ENCODE measurements around the gene ENDOV.

The ENDOV gene

DNA sequence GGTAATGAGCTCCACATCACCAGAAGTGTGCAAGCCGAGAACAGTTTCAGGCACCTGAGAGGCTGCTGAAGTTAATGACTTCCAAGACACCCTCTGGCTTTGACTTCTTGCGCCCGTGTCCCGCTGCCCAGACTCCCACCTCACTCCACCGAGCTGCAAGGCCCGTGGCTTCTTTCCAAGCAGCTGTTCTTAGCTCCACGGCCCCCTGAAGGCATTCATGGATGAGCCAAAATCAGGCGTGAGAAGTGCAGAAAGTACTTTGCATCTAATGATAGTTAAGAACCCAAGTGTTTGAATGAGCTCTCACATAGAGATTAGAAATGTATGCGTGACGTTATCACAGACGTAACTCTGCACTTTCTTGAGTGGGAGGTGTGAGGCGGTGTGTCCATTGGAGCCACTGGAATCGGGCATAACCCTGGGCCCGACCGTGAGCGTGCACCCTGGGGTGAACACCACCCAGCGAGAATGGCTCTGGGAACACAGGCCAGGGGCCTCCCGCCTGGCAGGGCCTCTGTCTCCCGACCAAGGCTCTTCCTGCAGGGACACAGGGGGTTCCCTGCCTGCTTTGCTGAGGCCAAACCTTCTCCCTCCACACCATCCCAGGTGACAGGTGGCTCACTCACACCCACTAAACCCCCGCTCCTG, 50.5 kb downstream of the ENDOV start:
- DNase-seq (ENCODE audit: low read depth in 3 of 3, low spot score in 1 of 3) = no peak

DNA sequence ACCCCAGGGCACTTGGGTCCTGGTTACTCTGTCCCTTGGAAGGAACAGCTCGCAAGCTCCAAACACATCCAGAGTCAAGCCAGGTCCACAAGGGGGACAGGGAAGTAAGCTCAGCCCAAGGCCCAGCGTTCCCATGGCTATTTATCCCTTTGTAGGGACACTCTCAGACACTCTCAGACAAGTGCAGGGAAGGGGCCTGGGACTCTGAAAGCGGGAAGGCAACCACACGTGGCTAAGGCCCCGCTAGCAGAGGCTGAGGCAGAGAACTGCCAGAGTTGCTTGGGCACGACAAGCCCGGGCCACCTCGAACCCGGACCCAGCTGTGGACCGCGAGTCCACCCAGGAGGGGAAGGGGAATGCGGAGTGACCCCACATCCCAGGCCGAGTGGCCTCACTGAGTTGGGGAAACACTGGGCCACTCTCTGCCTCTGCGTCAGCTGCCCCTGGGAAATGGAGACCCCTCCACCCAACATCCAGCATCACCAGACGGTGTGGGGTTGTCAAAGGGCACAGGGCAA, 51.3 kb downstream of the ENDOV start:
- no peak for DNase-seq (ENCODE audit: low read depth in 3 of 3, low spot score in 1 of 3)

DNA sequence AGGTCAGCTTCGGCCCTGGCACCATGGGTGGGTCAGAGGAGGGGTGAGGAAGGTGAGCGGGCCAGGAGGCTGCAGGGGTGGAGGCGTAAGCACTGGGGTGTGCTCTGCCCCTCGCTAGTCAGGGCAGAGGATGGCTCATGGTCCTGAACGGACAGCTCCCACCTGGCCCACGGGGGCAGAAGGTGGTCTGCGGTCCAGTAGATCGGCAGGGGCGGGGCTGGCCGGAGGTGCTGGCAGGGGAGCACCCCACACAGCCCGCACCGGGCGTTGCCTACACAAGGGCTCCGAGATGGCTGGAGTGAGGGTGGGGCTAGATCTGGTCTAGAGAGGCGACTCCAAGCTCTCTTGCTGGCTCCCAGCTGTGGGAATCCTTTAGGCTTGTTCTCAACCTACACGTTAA, 53.3 kb downstream of the ENDOV start:
- no peak for DNase-seq (ENCODE audit: low read depth in 3 of 3, low spot score in 1 of 3)

DNA sequence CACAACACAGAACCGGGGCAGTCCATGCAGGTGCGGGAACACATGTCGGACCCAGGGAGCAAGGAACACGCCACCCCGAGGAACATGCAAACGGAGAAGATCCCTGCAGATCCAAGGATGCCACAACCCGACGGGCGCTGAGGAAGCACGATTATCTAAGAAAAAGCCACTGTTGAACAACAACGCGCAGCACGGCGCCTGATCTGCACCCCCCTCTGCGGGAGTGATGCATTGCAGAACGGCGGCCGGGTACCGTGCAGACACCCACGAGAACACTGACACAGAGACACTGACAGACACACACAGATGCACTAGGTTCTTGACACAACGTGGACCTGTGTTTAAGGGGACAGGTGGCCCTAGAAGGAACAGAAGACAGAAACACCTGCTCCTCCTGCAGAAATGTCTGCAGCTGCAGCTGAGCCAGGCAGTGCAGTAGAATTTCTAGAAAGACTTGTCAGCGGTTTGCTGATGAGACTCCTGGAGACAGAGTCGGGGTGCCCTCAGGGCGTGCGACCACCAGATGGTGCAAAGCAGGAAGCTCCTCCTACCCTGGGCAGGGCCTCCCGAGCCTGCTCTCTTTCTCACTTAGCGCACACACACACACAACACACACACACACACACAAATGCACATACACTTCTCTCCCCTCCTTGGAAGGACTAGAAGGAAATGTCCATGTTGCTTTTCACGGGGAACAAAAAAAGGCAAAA, 54.0 kb downstream of the ENDOV start:
- no peak for DNase-seq (ENCODE audit: low read depth in 3 of 3, low spot score in 1 of 3)

DNA sequence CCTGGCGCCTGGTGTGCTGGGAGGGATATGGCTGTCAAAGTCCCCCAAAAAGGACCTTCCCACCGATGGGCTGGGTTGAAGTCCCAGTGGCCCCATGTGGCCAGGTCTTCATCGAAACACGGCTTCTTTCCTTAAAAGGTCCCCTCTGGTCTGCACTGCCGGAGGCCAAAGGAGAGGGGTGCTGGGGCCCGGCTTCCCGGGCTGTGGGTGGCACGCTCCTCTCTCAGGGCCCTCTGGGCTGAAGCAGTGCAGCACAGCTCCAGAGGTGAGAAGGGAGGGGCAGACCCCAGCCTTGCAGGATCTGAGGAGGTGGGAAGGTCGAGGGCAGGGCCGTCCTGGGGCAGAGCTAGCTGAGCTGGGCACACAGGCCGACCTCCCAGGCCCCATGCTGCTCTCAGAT, 54.7 kb downstream of the ENDOV start:
- DNase-seq (ENCODE audit: low read depth in 3 of 3, low spot score in 1 of 3) = no peak

DNA sequence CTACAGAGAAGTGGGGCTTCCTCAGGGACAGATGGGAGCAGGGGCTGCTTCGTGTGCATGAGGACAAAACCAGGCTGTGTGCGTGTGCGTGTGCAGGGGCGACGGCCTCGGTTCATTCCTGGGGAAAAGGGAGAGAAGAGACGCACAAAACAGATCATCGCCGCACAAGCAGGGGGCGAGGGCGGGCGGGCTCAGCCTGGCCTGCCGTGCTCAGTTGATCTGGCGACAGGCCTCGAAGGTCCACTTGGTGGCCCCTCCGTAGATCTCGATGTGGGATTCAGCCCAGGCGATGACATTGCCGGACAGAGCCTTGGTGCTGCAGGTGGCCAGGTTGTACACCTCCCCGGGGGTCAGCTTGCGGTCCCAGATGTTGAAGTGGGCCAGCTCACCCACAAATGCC, 55.6 kb downstream of the ENDOV start:
- DNase-seq (ENCODE audit: low read depth in 3 of 3, low spot score in 1 of 3) = no peak

DNA sequence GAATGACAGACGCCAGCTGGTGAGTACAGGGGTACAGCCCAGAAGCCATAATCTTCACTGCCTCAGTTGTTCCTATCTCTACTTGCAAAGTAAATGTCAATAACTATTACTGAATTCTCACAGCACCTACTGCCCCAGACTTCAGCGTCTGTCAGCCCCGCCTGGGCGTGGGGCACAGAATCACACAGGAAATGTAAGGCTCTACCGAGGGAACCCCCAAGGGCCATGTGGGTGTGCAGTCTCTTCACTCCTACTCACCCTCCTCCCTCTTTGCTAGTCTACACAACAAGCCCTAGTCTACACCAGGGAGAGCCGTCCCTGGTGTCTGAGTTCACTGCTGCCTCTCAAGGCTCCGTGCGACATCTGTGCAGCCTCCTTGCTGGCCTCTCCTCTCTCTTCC, 57.0 kb downstream of the ENDOV start:
- DNase-seq (ENCODE audit: low read depth in 3 of 3, low spot score in 1 of 3) = no peak

DNA sequence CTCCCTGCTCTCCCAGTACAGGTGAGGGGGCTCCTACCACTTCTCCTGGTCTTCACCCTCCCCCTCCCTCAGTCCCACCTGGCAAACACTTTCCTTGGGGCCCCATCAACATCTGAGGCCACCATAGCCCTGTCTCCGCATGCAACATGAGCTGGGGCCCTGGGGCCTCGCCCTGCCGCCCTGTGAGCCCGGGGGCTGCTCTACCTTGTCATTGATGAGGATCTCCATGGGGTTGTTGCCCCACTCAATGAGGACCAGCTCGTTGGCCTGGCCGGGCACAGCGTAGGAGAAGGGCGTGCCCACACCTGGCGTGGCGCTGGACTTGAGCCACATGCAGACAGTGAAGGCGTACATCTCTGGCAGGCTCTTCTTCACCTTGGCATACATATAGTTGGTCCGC, 58.0 kb downstream of the ENDOV start:
- DNase-seq (ENCODE audit: low read depth in 3 of 3, low spot score in 1 of 3) = no peak

DNA sequence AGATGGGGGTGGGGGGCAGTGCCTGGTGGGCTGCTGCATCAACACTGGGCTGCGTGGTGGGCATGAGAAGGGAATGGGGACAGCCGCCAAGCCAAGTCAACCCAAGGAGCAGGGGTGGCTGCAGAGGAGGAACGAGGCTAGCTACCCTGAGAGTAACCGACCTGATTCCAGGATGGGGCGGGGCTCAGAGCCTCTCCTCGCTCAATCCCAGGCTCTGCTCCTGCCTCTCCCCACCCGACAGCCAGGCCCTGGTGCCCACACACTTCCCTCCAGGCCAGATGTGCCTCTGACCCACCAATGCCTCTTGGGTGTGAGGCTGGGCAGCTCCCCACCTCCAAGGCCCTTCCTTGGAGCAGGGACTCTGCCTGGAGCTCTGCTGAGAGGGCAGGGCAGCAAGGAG, 58.7 kb downstream of the ENDOV start:
- no peak for DNase-seq (ENCODE audit: low read depth in 3 of 3, low spot score in 1 of 3)

DNA sequence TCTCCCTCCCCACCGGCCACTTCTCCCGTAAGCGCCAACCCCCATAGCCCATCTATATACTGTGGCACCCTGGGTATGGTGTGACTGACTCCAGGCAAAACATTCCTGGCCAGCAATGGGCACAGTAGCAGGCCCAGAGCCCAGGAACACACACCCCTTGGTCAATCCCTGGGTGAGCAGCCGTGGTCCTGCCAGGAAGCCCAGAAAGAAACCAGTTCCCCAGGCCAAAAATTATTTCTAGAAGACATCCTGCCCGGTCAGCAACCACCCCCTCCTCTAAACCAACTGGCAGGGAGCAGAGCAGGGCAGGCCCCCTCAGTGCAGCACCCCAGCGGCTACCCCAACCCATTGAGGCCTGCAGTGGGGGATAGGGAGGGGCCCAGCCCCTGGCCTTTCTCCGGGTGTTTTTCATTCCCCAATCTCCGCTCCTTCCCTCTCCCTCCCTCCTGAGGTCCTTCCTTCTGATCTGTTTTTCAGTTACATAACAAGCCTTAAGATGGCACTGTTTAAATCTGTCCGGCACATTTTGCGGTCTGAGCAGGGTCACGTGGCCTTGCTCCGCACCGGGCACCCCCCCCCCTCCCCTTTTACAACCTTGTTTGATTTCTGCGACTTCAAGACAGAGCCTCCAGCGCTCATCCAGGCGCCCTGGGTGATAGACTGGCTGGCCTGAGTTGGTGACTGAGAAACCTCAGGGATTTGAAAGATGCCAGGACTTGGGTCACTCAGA, 59.4 kb downstream of the ENDOV start:
- no peak for DNase-seq (ENCODE audit: low read depth in 3 of 3, low spot score in 1 of 3)

DNA sequence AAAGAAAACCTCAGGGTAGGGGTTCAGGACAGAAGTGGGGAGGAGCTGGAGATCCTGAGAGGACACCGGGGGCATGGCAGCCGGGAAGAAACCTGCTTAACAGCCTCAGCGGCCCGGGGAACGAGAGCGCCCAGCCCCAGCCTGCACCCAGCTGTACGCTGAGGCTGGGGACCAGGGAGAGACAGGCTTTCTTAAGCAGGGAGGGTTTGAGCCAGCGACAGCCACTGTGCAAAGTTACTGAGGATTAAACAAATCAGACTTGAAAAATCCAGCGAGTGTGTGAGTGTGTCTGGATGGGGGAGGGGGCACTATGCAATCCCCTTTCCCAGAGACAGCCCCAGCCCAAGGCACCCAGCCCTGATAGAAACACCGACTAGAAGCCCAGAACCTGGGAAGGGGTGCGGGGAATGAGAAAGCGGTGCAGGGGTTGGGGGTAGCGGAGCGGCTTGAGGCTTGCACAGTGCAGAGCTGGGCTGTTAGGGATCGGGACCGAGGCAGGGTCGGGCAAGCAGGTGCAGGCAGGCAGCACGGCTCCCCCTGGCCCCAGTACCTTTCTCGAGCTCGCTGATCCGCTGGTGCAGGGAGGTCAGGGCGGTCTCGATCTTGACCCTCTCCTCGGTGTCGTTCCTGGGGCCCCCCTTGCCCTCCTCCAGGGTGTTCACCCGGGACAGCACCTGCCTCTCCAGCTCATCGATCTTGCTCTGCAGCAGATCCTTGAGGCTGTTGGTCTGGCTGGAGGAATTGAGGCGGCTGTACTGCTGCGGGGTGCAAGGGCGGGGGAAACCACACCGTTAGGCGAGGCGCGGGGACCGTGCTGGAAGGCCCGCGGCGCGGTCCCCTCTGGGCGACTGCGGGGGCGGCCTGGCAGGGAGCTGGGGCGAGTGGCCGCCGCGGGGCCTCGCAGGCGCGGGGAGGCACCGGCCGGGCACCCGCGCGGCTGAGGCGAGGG, 60.3 kb downstream of the ENDOV start:
- no peak for DNase-seq (ENCODE audit: low read depth in 3 of 3, low spot score in 1 of 3)

DNA sequence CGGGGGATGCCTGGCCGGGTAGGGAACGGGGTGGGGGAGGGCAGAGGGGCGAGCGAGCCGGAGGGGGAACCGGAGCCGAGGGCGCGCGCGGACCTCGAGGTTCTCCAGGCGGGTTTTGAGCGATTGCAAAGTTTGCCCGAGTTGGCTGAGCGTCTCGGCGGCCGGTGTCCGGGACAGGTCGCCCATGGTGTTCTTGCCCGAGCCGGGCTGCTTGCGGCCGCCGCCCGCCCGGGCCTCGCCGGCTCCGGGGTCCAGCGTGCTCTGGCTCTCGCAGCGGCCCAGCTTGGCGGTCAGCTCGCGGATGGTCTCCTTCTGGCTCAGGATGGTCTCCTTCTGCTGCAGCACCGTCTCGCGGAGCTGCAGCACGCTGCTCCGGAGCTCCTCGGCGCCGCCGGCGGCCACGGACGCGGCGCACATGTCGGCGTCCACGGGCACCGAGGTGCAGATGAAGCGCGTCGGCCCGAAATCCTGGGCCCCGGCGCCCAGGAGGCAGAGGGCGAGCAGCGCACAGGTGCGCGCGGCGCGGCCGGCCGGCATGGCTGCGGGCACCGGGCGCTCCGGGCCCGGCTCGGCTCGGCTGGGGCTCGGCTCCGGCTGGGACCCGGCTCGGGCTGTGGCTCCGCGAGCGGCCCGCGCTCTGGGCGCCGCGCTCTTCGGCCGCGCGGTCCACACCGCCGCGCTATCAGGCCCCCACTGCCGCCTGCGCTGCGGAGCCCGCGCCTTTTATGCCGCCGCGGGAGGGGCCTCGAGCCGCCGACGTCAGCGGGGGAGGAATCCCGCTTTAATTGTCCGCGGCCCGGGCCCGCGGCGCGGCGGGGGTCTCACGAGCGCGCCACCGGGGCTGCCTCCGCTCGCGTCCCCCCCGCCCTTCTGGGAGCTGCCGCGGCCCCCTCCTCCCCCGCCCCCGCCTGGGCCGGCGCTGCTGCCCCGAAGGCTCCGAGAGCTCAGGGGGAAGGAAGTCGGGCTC, 61.2 kb downstream of the ENDOV start, which contains the start of gene NPTX1:
Gene NPTX1, minus strand, starts transcription at position 698 of the 967 bp plus-strand sequence. Its CDS starts 161 bp downstream, at position 537.
- DNase-seq (ENCODE audit: low read depth in 3 of 3, low spot score in 1 of 3) = no peak

DNA sequence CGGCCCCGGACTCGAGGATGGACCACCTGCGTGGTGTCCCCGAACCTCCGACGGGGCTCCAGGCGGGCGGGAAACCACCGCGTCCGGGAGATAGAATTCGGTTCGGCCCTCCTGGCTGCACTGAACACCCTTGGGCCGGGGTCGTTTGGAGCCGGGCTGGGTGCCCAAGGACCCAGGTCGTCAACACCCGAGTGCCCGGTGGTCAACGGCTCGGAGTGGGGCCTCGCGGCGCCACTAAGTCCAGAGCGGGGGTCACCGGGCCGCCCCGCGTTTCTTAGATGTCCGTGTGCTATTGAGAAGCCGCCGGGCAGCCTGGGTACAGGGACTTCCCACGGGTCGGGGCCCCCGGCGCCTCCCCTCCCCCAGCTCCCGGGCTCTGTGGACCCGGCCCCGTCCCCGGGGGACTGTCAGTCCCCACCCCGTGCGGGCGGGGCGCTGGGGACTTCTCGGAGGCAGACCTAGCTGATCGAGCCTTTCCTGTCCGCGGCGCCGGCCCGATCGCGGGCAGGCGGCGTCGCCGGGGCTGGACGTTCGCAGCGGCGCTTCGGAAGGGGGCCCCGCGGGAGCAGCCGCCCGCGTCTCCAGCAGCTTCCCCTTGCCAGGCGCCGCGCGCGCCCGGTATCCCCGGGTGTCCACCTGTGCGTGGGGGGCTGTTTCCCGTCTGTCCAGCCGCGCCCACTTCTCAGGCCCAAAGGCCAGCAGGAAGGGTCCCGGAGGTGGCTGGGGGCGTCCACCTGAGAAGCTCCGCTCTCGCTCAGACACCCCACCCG, 62.1 kb downstream of the ENDOV start:
- DNase-seq (ENCODE audit: low read depth in 3 of 3, low spot score in 1 of 3) = no peak

DNA sequence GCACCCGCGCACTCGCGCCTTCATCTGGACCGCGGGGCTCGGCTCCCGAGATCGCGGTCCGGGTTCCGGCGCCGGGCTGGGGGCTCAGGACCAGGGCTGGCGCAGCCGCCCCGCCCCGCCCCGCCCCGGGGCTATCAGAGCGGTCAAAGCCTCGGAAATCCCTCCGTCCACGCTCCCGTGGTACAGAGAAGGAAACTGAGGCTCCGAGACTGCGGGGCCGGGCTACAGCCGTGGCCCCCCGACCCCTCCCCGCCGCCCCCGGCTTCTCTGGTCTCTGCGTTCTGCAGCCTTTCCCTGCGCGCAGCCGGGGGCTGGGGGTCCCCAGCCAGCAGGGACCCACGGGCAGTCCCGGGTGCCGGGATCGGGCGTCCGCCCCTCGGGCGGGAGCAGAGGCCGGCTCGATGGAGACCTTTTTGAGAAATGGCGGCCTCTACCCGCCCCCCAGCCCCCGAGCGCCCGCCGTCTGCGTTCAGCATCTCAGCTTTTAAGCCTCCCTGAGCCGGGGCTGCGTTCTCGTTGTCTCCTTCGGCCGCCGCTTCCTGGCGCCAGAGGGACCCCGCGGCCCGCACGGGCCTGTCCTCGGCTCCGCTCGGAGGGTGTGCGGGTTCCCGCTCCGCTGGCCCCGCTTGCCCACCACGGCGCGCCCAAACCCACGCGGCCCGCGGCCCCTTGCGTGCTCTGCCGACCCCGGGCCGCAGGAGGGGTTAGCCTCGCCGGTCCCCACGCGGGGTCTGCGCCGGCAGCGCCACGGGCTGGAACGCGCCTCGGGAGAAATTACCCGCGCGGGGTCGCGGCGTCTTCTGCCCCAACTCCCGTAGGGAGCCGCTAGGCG, 62.9 kb downstream of the ENDOV start:
- peak in 1 of 3 donors; percentile 29 for DNase-seq (ENCODE audit: low read depth in 3 of 3, low spot score in 1 of 3)

DNA sequence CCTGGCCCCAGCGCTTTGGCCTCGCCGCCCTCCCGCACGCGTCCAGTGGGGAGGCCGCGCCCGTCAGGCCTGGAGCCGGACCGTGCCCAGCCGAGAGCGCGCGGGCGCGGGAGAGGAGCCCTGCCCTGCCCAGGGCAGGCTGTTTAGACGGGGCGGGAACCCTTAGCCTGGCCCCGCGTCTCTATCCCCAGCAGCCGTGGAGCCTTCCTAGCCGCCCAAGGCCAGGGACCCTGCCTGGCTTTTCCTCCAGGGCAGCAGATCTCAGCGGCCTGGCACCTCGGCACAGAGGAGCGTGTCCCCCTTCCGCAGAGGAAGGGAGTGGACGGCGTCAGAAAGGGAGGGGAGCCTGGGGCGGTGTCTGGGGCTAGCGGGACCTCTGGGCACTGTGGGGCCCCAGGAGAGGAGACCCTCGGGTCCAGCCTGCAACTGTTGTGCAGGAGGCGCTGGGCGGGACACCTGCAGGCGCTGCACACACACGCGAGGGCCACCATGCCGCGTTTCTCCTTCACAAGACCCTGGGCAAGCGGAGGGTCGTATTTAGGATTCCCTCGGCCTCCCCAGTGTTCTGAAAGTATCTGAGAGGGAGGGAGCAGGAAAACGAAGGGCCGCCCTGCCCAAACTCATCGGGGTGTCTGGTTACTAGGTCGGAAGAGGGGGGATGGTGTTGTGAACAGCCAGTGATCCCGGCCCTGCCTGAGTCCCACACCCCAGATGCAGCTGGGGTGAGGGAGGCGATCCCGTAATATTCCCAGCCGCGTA, 63.7 kb downstream of the ENDOV start:
- no peak for DNase-seq (ENCODE audit: low read depth in 3 of 3, low spot score in 1 of 3)

DNA sequence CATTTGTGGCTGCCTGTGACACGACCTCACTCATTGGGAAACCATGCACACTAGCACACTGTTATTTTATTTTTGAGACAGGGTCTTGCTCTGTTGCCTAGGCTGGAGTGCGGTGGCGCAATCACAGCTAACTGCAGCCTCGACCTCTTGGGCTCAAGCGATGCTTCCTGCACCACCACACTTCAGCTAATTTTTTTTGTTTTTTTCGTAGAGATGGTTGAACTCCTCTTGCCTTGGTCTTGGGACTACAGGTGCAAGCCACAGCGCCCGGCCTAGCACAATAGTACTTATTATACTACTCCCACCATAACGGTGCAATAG, 64.2 kb downstream of the ENDOV start:
- DNase-seq (ENCODE audit: low read depth in 3 of 3, low spot score in 1 of 3) = no peak

DNA sequence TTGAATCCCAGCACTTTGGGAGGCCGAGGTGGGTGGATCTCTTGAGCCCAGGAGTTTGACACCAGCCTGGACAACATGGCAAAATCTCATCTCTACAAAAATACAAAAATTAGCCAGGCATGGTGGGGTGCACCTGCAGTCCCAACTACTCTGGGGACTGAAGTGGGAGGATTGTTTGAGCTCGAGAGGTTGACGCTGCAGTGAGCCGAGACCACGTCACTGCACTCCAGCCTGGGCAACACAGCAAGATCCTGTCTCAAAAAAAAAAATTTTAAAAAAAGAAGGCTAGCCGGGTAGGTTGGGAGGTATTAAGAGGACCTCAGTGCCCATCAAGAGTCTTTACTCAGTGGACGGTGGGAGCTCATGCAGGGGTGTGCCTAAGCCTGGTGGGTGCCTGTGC, 65.3 kb downstream of the ENDOV start:
- no peak for DNase-seq (ENCODE audit: low read depth in 3 of 3, low spot score in 1 of 3)
